ENCODE measurements around the gene BCL2L1.
"Not testable (repeated sequence)": the region's sequence is repeated elsewhere in the genome, so short reads cannot be mapped to it uniquely, and the experiment has no call there.

BCL2L1 gene
- 28.7 to 212 reads per million in 2 experiments for total RNA-seq

DNA sequence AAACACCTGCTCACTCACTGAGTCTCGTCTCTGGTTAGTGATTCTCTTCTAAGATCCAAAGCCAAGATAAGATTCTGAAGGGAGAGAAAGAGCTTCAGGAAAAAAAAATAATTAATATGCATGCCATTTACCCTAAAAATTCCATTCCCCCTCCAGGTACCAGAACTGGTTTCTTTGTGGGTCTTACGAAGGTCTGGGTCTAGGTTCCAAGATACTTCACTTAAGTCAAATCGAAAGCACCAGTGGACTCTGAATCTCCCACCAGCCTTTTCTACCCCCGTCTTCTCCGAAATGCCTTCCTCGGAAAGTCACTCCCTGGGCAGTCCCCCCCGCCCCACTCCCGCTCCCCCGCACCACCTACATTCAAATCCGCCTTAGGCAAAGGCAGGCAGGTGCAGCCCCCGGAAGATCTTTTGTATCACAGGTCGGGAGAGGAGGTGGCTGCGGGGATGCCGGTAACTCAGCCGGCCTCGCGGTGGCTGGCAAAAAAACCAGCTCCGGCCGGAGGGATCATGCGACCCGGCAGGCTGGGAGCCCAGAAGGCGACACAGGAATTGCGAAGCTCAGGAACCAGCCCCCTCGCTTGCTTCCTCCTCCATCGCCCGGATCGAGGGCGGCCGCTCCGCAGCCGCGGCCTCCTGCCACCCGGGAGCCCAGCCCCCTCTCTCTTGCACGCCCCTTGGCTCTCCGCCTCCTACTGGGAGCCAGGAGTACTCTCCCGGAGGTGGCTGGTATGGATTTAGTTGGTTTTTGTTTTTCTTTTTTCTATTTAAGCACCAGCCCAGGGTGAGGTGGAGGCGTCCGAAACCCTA is at the start of gene BCL2L1:
TSS of gene BCL2L1 (minus strand) at position 612 of the 812 bp plus-strand sequence. CDS start 650 bp downstream, outside the sequence.
- DNase-seq (ENCODE audit: low read depth) = peak; percentile 54

- DNase-seq (ENCODE audit: low read depth) = no peak
Observed at GRCh38 chr20:31770243-31770642, 47.6 kb upstream of the BCL2L1 start.

GRCh38 chr20:31769681-31770080 is 47.0 kb upstream of the BCL2L1 start:
- DNase-seq (ENCODE audit: low read depth) = no peak

DNA sequence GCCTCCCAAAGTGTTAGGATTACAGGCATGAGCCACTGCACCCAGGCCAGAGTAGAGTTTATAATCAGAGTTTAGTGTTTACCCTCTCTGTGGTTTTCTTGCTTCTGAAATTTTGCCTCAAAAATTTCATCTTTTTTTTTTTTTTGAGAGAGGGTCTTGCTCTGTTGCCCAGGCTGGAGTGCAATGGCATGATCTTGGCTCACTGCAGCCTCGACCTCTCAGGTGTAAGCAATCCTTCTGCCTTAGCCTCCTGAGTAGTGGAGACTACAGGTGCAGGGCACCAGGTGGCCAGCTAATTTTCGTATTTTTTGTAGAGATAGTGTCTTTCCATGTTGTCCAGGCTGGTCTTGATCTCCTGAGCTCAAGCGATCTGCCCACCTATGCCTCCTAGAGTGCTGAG is 45.1 kb upstream of the BCL2L1 start:
- no peak for DNase-seq (ENCODE audit: low read depth)

- no peak for DNase-seq (ENCODE audit: low read depth)
Observed at GRCh38 chr20:31764641-31765305, 42.1 kb upstream of the BCL2L1 start.

- no peak for DNase-seq (ENCODE audit: low read depth)
Observed at GRCh38 chr20:31760519-31761240, 38.0 kb upstream of the BCL2L1 start.

- no peak for DNase-seq (ENCODE audit: low read depth)
Observed at GRCh38 chr20:31759836-31760518, 37.3 kb upstream of the BCL2L1 start.

DNA sequence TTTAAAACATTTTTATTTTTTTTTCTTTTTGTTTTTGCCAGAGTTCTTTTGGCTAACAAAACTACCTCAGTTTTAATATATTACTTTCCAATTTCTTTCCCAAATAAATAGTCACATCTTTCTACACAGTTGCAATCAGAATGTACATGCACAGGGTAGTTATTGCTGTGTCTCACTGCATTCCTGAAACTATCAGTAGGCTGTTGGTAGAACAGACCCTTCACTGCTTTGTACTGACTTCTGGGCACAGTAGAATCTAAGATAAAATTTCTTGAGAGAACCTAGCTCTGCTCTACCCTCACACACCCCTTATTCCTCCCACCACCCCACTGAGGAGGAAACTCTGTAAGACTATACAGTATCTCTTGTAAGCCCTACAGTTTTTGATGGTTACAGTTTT is 36.3 kb upstream of the BCL2L1 start:
- no peak for DNase-seq (ENCODE audit: low read depth)

DNA sequence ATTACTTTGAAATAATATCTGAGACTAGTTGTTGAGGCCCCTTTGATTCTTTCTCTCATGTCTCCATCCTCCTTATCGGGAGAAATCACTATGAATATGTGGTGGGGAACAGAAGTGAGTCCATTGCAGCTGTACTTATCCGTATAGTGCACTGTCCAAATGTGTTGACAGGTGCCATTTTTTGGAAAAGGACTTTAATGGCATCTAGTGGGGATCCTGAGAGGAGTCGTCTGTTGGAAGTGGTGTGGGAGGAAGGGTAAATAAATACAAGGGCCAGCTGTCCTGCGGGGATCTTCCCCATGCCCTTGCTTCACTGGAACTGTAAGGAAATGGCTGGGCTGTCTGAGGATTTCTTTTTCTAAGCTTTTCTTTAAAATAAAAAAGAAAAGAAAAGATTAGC is 35.9 kb upstream of the BCL2L1 start:
- DNase-seq (ENCODE audit: low read depth) = no peak

GRCh38 chr20:31757254-31757653 is 34.6 kb upstream of the BCL2L1 start:
- no peak for DNase-seq (ENCODE audit: low read depth)

DNA sequence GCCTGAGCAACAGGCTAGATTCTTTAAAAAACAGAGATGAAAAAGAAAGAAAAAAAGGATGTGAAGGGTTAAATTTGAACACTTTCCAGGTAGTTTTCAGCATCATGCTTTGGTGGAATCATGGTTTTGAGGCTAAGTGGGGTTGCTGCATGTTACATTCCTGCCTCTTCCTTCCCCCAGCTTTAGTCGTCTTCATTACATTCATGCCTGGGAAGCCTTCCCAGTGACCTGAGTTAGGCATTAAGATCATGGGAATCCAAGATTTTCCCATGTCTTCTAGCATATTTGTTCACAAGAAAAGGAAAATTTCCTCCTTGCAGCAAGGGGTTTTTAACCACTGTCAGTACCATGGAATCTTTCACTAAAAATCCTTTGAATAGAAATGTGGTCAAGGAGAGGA is 28.5 kb upstream of the BCL2L1 start:
- no peak for DNase-seq (ENCODE audit: low read depth)

DNA sequence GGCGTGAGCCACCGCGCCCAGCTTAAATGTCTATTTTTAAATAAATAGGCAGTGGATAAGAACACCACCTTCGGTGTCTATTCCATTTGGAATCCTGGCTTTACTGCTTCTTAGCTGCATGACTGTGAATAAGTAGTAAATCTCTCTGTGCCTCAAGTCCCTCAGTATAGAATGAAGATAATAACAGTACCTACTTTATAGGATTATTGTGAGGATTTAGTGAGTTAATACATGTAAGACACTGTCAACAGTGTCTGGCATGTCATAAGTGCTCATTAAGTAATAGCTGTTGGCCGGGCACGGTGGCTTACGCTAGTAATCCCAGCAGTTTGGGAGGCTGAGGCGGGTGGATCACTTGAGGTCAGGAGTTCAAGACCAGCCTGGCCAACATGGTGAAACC is 26.6 kb upstream of the BCL2L1 start:
- no peak for DNase-seq (ENCODE audit: low read depth)

- no peak for DNase-seq (ENCODE audit: low read depth)
Observed at GRCh38 chr20:31747640-31748039, 25.0 kb upstream of the BCL2L1 start.

GRCh38 chr20:31747028-31747427 is 24.4 kb upstream of the BCL2L1 start:
- not testable (repeated sequence) for DNase-seq (ENCODE audit: low read depth)

- no peak for DNase-seq (ENCODE audit: low read depth)
Observed at GRCh38 chr20:31746068-31746878, 23.6 kb upstream of the BCL2L1 start.

DNA sequence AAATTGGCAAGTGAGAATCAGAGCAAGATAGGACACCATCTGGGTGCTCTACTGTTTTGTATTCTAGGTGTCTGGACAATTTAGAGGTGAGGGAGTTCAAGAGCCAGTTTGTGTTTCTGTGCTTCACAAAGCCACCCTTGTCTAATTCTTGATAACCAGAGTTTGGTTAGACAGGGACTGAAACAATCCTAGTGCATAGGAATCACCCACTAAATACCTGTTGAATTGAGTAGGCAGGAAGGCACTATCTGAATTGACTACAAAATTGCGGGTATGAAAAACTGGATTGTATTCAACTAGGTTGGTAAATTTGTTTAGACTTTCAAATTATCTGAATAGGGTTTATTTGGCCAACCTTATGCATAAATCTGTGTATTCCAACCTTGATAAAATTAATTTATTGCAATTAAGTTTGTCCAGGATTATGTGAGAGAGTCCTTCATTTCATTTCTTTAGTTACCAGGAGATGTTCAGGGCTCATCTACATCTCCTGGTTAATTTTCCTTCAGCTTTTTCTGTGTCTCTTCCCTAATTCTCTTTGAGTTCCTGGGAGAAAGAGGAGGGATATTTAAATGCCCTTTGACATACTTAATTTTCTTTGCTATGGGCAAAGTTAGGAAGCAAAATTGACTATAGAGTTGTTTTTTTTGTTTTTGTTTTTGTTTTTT is 18.1 kb upstream of the BCL2L1 start:
- DNase-seq (ENCODE audit: low read depth) = no peak

GRCh38 chr20:31740208-31740607 is 17.5 kb upstream of the BCL2L1 start:
- no peak for DNase-seq (ENCODE audit: low read depth)

DNA sequence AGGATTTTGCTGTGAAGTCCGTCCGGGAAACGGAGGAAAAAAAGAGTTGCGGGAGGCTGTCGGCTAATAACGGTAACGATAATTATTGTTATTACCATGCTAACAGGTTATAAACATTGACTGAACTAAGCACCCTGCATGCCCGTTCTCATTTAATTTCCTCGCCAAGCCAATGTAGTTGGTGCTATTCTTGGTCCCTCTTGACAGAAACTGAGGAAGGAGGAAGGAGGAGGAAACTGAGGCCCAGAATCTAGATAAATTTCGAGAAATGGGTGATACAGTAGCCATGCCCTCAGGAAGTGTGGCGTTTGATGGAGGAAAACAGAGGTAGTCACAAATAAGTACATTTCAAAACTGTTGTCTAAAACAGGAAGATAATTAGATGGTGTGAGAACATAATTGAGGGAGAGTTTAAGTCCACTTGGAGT is 16.9 kb upstream of the BCL2L1 start:
- no peak for DNase-seq (ENCODE audit: low read depth)

- peak; percentile 67 for DNase-seq (ENCODE audit: low read depth)
Observed at GRCh38 chr20:31738729-31739549, 16.3 kb upstream of the BCL2L1 start, which contains the start of gene TPX2. Gene TPX2 (plus strand): TSS chr20:31739290. CDS start chr20:31757477, 18,187 bp downstream.

- DNase-seq (ENCODE audit: low read depth) = no peak
Observed at GRCh38 chr20:31731321-31731717, 8.7 kb upstream of the BCL2L1 start.
